Activated B cell treated with CpG ODN at 0.5 μM for 24 hours (primary cell): ENCODE results near the gene BRME1. TPM values are rescaled to one million over a fixed set of nuclear protein-coding genes. Genes with fewer than 3 reads are reported as not detected.
A peak's percentile ranks its signal among the peaks of the same experiment; 100 is the strongest.

Experiments
- ATAC-seq: fragments of 200-7000 bp; cut with Tn5 transposase; one replicate; pipeline ENCODE4 v1.10.0; 2021; ENCODE audit warnings: low read depth, mild to moderate bottlenecking, moderate library complexity
- CTCF ChIA-PET: fragments of 350-600 bp; sonication (Branson Sonifier 250); formaldehyde crosslinking; loops from one replicate; lab custom pipeline; 2021; ENCODE audit warnings: antibody characterized with exemption; lab: Charles Lee
- POLR2A ChIA-PET: fragments of 350-600 bp; sonication (Branson Sonifier 250); formaldehyde crosslinking; loops from one replicate; lab custom pipeline; 2021; ENCODE audit warnings: antibody characterized with exemption; lab: Charles Lee
- DNase-seq: peaks from one replicate; pipeline ENCODE4 v3.0.0; 2022
- H3K27ac Mint-ChIP-seq: one replicate; pipeline ENCODE4 v1.8.0; 2020; ENCODE audit warnings: mixed read lengths
- H3K27me3 Mint-ChIP-seq: one replicate; pipeline ENCODE4 v1.8.0; 2021; ENCODE audit warnings: mixed read lengths
- H3K36me3 Mint-ChIP-seq: one replicate; pipeline ENCODE4 v1.8.0; 2021; ENCODE audit warnings: low read depth, mixed read lengths
- H3K4me1 Mint-ChIP-seq: one replicate; pipeline ENCODE4 v1.8.0; 2021; ENCODE audit warnings: mixed read lengths
- H3K4me3 Mint-ChIP-seq: one replicate; pipeline ENCODE4 v1.8.0; 2020; ENCODE audit warnings: mild to moderate bottlenecking, mixed read lengths
- H3K9me3 Mint-ChIP-seq: one replicate; pipeline ENCODE4 v1.8.0; 2020; ENCODE audit warnings: mixed read lengths
- intact Hi-C: fragments of 100-400 bp; cut with micrococcal nuclease; formaldehyde crosslinking; loops from one replicate; pipeline ENCODE4 v1.15.1; 2024
- total RNA-seq: library from RNA; stranded (reverse); gene quantifications from 2 replicates; pipeline ENCODE4 v1.2.3, GENCODE V29; 2022
- TF ChIP-seq, protein P1 (sequence below): fragments of 200-600 bp; IDR thresholded peaks from one replicate; pipeline ENCODE4 v1.8.0; 2022; ENCODE audit warnings: antibody characterized with exemption, mild to moderate bottlenecking

BRME1 gene
- total RNA-seq, 1 donor from 2014 or later = 2.0 TPM

GRCh38 chr19:13884726-13885591 is 21.0 kb downstream of the BRME1 start:
- no peaks in the 10 kb centered on the region for H3K9me3 Mint-ChIP-seq
- peaks cover 3% of the 10 kb centered on the region for H3K27me3 Mint-ChIP-seq
- intact Hi-C loops = no loop called here
- H3K4me3 Mint-ChIP-seq = no peak overlapping the region
- H3K4me1 Mint-ChIP-seq = peaks cover 25% of the 10 kb centered on the region
- ATAC-seq (no peak), DNase-seq (no peak)
- ChIA-PET CTCF (interaction anchor here (0.7 kb wide), 1 partner anchor 296 kb away, joined by 4 read pairs; no protein-coding TSS in a partner anchor), POLR2A (interaction anchor here (0.5 to 1.4 kb wide), 2 partner anchors 26 to 147 kb away, joined by 4 to 5 read pairs; partner anchors contain the start of gene IL27RA)
- no peak overlapping the region for H3K27ac Mint-ChIP-seq
- no peaks in the 10 kb centered on the region for H3K36me3 Mint-ChIP-seq
- TF ChIP-seq, protein P1, sequence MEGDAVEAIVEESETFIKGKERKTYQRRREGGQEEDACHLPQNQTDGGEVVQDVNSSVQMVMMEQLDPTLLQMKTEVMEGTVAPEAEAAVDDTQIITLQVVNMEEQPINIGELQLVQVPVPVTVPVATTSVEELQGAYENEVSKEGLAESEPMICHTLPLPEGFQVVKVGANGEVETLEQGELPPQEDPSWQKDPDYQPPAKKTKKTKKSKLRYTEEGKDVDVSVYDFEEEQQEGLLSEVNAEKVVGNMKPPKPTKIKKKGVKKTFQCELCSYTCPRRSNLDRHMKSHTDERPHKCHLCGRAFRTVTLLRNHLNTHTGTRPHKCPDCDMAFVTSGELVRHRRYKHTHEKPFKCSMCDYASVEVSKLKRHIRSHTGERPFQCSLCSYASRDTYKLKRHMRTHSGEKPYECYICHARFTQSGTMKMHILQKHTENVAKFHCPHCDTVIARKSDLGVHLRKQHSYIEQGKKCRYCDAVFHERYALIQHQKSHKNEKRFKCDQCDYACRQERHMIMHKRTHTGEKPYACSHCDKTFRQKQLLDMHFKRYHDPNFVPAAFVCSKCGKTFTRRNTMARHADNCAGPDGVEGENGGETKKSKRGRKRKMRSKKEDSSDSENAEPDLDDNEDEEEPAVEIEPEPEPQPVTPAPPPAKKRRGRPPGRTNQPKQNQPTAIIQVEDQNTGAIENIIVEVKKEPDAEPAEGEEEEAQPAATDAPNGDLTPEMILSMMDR = no peak

- ChIA-PET POLR2A (no interaction called here), CTCF (interaction anchor here (5.3 to 5.8 kb wide), 2 partner anchors 166 to 188 kb away, joined by 33 to 42 read pairs; partner anchors contain the start of gene MISP3)
- H3K4me1 Mint-ChIP-seq = peaks cover 28% of the 10 kb centered on the region
- H3K9me3 Mint-ChIP-seq = no peaks in the 10 kb centered on the region
- intact Hi-C loops = no loop called here
- H3K27ac Mint-ChIP-seq = no peak overlapping the region
- peaks cover 3% of the 10 kb centered on the region for H3K27me3 Mint-ChIP-seq
- no peaks in the 10 kb centered on the region for H3K36me3 Mint-ChIP-seq
- DNase-seq (no peak), ATAC-seq (no peak)
- TF ChIP-seq, protein P1 = no peak
- H3K4me3 Mint-ChIP-seq = no peak overlapping the region
These were observed 22.3 kb downstream of the BRME1 start for GRCh38 chr19:13883516-13884064.

DNA sequence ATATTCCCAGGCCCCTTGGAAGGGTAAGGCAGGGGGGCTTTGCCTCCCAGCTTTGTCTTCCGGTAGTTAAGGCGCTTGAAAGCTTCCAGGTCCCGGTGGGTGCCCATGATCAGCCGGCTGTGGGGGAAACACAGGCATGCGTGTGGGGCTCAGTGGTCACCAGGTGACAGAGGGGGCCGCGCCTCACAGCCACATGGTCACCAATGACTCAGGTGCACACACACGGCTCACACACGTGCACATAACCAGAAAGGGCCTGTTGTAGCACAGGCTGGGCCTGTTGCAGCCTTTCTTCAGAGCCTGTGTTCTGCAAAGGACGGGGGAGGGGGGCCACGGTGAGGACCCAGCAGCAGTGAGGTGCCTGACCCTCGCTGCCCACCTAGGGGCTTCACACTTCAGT is 23.1 kb downstream of the BRME1 start:
- H3K9me3 Mint-ChIP-seq = no peaks in the 10 kb centered on the region
- intact Hi-C loops = no loop called here
- H3K27ac Mint-ChIP-seq = no peak overlapping the region
- H3K4me3 Mint-ChIP-seq = no peak overlapping the region
- H3K27me3 Mint-ChIP-seq = peaks cover 3% of the 10 kb centered on the region
- no peak for ATAC-seq
- H3K4me1 Mint-ChIP-seq = peaks cover 28% of the 10 kb centered on the region
- H3K36me3 Mint-ChIP-seq = no peaks in the 10 kb centered on the region
- ChIA-PET CTCF (interaction anchor here (5.3 to 5.8 kb wide), 2 partner anchors 167 to 189 kb away, joined by 33 to 42 read pairs; partner anchors contain the start of gene MISP3), POLR2A (interaction anchor here (0.8 kb wide), 1 partner anchor 176 kb away, joined by 3 read pairs; no protein-coding TSS in a partner anchor)
- no peak for DNase-seq
- TF ChIP-seq, protein P1 = no peak

DNA sequence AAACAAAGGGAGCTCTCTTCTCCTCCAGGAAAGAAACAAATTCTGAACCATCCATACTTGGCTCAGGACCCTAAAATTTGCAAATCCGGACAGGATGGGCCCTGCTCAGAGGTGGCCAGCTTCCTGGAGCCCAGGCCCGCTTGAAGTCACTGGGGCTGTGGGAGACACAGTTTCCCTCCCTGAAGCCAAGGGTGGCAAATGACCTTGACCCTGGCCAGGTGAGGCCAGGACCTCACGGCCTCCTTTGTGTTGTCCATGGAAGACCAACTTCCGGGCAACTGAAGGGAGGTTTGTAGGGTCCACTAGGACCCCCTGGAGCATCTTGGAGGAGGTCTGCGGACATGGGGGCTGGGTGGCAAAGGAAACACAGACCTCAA is 23.5 kb downstream of the BRME1 start:
- H3K27me3 Mint-ChIP-seq = peaks cover 3% of the 10 kb centered on the region
- no peak for ATAC-seq
- POLR2A ChIA-PET = interaction anchor here (0.6 to 0.8 kb wide), 4 partner anchors 19 to 1000 kb away, joined by 3 to 4 read pairs (median 4); no protein-coding TSS in a partner anchor
- DNase-seq = no peak
- H3K9me3 Mint-ChIP-seq = no peaks in the 10 kb centered on the region
- no peaks in the 10 kb centered on the region for H3K36me3 Mint-ChIP-seq
- TF ChIP-seq, protein P1 = no peak
- H3K4me1 Mint-ChIP-seq = peaks cover 28% of the 10 kb centered on the region
- H3K27ac Mint-ChIP-seq = peak overlapping the region; percentile 63
- CTCF ChIA-PET = interaction anchor here (0.5 to 5.8 kb wide), 5 partner anchors 20 to 190 kb away, joined by 3 to 42 read pairs (median 4); partner anchors contain the start of gene MISP3
- no peak overlapping the region for H3K4me3 Mint-ChIP-seq
- intact Hi-C loops = no loop called here
